Measurements from ENCODE around the gene IFI44.

IFI44 gene

DNA sequence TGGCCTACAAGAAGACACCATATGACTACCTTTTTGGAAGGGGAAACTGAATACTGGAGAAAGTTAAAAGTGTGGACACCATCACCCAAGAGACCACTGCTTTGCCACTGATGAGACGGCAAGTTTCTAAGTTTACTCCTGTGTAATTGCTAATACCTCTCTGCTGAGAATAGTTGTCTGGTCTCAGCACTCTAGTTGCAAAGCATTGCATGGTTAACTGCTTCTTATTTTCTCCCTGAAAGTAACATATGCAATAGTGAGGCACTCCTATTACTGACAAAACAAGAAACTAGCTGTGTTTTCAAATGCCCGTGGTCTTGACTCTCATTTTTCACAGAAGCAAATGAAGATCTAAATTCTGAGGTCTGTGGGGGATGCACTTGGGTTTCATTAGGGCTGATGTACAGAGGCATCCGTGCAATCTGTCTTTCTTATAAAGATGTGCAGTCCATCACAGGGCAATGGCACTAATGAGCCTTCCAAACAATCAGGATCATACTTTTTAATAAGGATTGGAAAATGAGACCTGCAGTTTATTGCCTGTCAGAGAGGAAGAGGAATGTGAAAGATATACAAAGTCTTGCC lies 62.9 kb downstream of the IFI44 start:
- no peak for DNase-seq (ENCODE audit: low spot score)

DNA sequence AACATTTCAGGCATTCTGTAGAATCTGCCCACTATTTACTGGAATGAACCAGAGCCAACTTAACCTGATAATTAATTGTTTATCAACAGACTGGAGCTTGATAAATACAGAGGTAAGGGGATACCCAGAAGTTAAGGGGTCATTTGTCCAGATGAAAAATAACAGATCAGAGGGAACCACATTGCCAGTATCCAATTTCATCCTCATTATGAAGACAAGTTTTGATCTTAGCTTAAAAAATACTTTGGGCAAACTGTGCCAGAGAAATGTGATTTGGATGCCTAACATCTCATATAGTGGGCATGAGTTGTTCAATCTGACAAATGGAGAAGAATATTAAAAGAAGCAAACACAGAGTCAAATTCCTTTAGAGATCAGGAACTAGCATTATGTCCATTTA lies 63.7 kb downstream of the IFI44 start:
- no peak for DNase-seq (ENCODE audit: low spot score)

All from cerebellar cortex (tissue), 1 donor.